HEK293 (cell line): Measurements from ENCODE around the gene RPL11.

ENCODE experiments used
- CTCF ChIA-PET: fragments of 350-600 bp; formaldehyde crosslinking; extraction: SDS; loops from one replicate; lab custom pipeline; 2021; ENCODE audit warnings: antibody characterized with exemption; lab: Yijun Ruan, JAX
- POLR2A ChIA-PET: fragments of 300-600 bp; formaldehyde crosslinking; extraction: SDS; loops from one replicate; lab custom pipeline; 2020; ENCODE audit warnings: antibody characterized with exemption, inconsistent platforms; lab: Yijun Ruan, JAX
- H3K27ac ChIP-seq: fragments of 200-500 bp; sonication (Bioruptor generic); 2 replicates; pipeline ENCODE4 v1.5.1; 2014; ENCODE audit warnings: low read depth, low read length, control low read depth, inconsistent platforms; ENCODE audit errors: extremely low read depth
- H3K36me3 ChIP-seq, 2 experiments: fragments of 200-500 bp in 1 of 2; sonication (Bioruptor generic) in 1 of 2; 1 replicate in 1 of 2; 2 replicates in 1 of 2; pipeline ENCODE4 v1.5.1; 2014 to 2017; ENCODE audit warnings: inconsistent platforms in 2 of 2, low read length in 2 of 2; ENCODE audit not compliant: control insufficient read depth in 2 of 2, insufficient read depth in 1 of 2
- H3K4me1 ChIP-seq: fragments of 200-500 bp; sonication (Bioruptor generic); 2 replicates; pipeline ENCODE4 v1.5.1; 2014; ENCODE audit warnings: mild to moderate bottlenecking, low read length, inconsistent platforms; ENCODE audit not compliant: control insufficient read depth, insufficient read depth
- H3K4me3 ChIP-seq: 2 replicates; pipeline ENCODE4 v1.5.1; 2011; ENCODE audit warnings: low read depth, mild to moderate bottlenecking, control low read depth, low read length, moderate library complexity
- H3K9me3 ChIP-seq: fragments of 200-500 bp; sonication (Bioruptor generic); 2 replicates; pipeline ENCODE4 v1.5.1; 2014; ENCODE audit warnings: low read depth, low read length, inconsistent platforms; ENCODE audit not compliant: control insufficient read depth, insufficient read depth
- ZEB2 ChIP-seq: fragments of 450-650 bp; formaldehyde crosslinking; IDR thresholded peaks from 2 replicates; pipeline ENCODE4 v1.5.1; 2016; ENCODE audit warnings: missing biosample characterization, missing genetic modification characterization
- ZFP37 ChIP-seq: fragments of 450-650 bp; formaldehyde crosslinking; IDR thresholded peaks from 2 replicates; pipeline ENCODE4 v1.5.1; 2016; ENCODE audit warnings: missing biosample characterization, missing genetic modification characterization
- ZFP69B ChIP-seq: fragments of 450-650 bp; formaldehyde crosslinking; IDR thresholded peaks from 2 replicates; pipeline ENCODE4 v1.5.1; 2016; ENCODE audit warnings: missing biosample characterization, missing genetic modification characterization
- ZNF202 ChIP-seq: fragments of 450-650 bp; formaldehyde crosslinking; IDR thresholded peaks from 2 replicates; pipeline ENCODE4 v1.5.1; 2016; ENCODE audit warnings: missing biosample characterization, missing genetic modification characterization, borderline replicate concordance
- ZNF501 ChIP-seq: fragments of 450-650 bp; formaldehyde crosslinking; IDR thresholded peaks from 2 replicates; pipeline ENCODE4 v1.5.1; 2016; ENCODE audit warnings: missing biosample characterization, missing genetic modification characterization
- ZNF548 ChIP-seq: fragments of 450-650 bp; formaldehyde crosslinking; IDR thresholded peaks from 2 replicates; pipeline ENCODE4 v1.5.1; 2016; ENCODE audit warnings: missing biosample characterization, missing genetic modification characterization
- ZNF549 ChIP-seq: fragments of 450-650 bp; IDR thresholded peaks from 2 replicates; pipeline ENCODE4 v1.5.1; 2018; ENCODE audit warnings: missing biosample characterization, missing genetic modification characterization, mild to moderate bottlenecking, inconsistent platforms, moderate library complexity
- ZNF600 ChIP-seq: fragments of 450-650 bp; formaldehyde crosslinking; IDR thresholded peaks from 2 replicates; pipeline ENCODE4 v1.5.1; 2016; ENCODE audit warnings: missing biosample characterization, missing genetic modification characterization
- ZNF776 ChIP-seq: fragments of 450-650 bp; formaldehyde crosslinking; IDR thresholded peaks from 2 replicates; pipeline ENCODE4 v1.5.0; 2017; ENCODE audit warnings: missing biosample characterization, missing genetic modification characterization, borderline replicate concordance
- ZSCAN23 ChIP-seq: fragments of 450-650 bp; formaldehyde crosslinking; IDR thresholded peaks from 2 replicates; pipeline ENCODE4 v1.5.1; 2016; ENCODE audit warnings: missing biosample characterization, missing genetic modification characterization
- TF ChIP-seq, protein P1 (sequence below): fragments of 450-650 bp; formaldehyde crosslinking; IDR thresholded peaks from 2 replicates; pipeline ENCODE4 v1.5.1; 2016; ENCODE audit warnings: missing biosample characterization, missing genetic modification characterization
- TF ChIP-seq, protein P2 (sequence below): fragments of 450-650 bp; formaldehyde crosslinking; IDR thresholded peaks from 2 replicates; pipeline ENCODE4 v1.5.1; 2016; ENCODE audit warnings: missing biosample characterization, missing genetic modification characterization
- TF ChIP-seq, protein P3 (sequence below): fragments of 450-650 bp; formaldehyde crosslinking; IDR thresholded peaks from 2 replicates; pipeline ENCODE4 v1.5.1; 2016; ENCODE audit warnings: missing biosample characterization, missing genetic modification characterization
- TF ChIP-seq, protein P4 (sequence below): fragments of 450-650 bp; formaldehyde crosslinking; IDR thresholded peaks from 2 replicates; pipeline ENCODE4 v1.5.1; 2016; ENCODE audit warnings: missing biosample characterization, missing genetic modification characterization
- TF ChIP-seq, protein P5 (sequence below): fragments of 450-650 bp; formaldehyde crosslinking; IDR thresholded peaks from 2 replicates; pipeline ENCODE4 v1.5.1; 2016; ENCODE audit warnings: missing biosample characterization, missing genetic modification characterization
- TF ChIP-seq, protein P6 (sequence below): fragments of 450-650 bp; formaldehyde crosslinking; IDR thresholded peaks from 2 replicates; pipeline ENCODE4 v1.5.1; 2016; ENCODE audit warnings: missing biosample characterization, missing genetic modification characterization
- TF ChIP-seq, protein P7 (sequence below): fragments of 450-650 bp; formaldehyde crosslinking; IDR thresholded peaks from 2 replicates; pipeline ENCODE4 v1.5.1; 2016; ENCODE audit warnings: missing biosample characterization, missing genetic modification characterization, low read depth

RPL11 gene

DNA sequence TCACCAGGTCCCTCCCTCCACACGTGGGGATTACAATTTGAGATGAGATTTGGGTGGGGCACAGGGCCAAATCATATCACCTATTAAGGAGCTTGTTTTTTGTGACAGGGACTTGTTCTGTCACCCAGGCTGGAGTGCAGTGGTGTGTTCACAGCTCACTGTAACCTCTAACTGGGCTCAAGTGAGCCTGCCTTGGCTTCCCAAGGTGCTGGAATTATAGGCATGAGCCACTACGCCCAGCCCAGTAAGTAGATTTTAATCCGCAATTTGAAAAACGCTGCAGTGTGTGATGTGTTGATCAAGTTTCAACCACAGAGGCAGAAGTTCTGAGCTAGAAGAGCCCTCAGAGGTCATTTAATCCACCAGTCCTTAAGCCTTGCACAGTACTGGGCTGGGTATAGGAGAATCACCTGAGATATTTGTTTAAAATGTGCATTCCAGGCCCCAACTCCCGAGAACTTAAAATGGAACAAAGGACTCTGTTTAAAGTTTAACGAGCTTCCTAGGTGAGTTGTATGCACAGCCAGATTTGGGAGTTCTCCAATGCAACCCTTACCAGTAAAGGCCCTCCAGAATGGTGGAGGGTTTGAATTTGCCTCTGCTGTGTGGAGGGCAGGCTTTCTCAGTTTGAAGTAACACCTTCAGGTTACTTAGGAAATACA is 13.4 kb downstream of the RPL11 start:
- Histone ChIP-seq H3K4me1 (no peaks in the 10 kb centered on the region), H3K9me3 (no peaks in the 10 kb centered on the region), H3K4me3 (no peak overlapping the region), H3K36me3 (peaks cover 31 to 73% of the 10 kb centered on the region in 2 experiments)
- CTCF ChIA-PET = interaction anchor here (0.5 to 0.6 kb wide), 3 partner anchors 25 to 209 kb away, joined by 3 to 6 read pairs (median 3); no protein-coding TSS in a partner anchor
- POLR2A ChIA-PET = interaction anchor here (0.6 kb wide), 1 partner anchor 361 kb away, joined by 3 read pairs; the partner anchor contains the start of gene HNRNPR
- TF ChIP-seq, protein P1, sequence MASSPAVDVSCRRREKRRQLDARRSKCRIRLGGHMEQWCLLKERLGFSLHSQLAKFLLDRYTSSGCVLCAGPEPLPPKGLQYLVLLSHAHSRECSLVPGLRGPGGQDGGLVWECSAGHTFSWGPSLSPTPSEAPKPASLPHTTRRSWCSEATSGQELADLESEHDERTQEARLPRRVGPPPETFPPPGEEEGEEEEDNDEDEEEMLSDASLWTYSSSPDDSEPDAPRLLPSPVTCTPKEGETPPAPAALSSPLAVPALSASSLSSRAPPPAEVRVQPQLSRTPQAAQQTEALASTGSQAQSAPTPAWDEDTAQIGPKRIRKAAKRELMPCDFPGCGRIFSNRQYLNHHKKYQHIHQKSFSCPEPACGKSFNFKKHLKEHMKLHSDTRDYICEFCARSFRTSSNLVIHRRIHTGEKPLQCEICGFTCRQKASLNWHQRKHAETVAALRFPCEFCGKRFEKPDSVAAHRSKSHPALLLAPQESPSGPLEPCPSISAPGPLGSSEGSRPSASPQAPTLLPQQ (tag by site-specific recombination) = no peak
- TF ChIP-seq ZFP69B = no peak
- peak; percentile 70 for TF ChIP-seq ZNF600 (tag by site-specific recombination)
- TF ChIP-seq, protein P2, sequence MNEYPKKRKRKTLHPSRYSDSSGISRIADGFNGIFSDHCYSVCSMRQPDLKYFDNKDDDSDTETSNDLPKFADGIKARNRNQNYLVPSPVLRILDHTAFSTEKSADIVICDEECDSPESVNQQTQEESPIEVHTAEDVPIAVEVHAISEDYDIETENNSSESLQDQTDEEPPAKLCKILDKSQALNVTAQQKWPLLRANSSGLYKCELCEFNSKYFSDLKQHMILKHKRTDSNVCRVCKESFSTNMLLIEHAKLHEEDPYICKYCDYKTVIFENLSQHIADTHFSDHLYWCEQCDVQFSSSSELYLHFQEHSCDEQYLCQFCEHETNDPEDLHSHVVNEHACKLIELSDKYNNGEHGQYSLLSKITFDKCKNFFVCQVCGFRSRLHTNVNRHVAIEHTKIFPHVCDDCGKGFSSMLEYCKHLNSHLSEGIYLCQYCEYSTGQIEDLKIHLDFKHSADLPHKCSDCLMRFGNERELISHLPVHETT (tag by site-specific recombination) = no peak
- TF ChIP-seq, protein P3, sequence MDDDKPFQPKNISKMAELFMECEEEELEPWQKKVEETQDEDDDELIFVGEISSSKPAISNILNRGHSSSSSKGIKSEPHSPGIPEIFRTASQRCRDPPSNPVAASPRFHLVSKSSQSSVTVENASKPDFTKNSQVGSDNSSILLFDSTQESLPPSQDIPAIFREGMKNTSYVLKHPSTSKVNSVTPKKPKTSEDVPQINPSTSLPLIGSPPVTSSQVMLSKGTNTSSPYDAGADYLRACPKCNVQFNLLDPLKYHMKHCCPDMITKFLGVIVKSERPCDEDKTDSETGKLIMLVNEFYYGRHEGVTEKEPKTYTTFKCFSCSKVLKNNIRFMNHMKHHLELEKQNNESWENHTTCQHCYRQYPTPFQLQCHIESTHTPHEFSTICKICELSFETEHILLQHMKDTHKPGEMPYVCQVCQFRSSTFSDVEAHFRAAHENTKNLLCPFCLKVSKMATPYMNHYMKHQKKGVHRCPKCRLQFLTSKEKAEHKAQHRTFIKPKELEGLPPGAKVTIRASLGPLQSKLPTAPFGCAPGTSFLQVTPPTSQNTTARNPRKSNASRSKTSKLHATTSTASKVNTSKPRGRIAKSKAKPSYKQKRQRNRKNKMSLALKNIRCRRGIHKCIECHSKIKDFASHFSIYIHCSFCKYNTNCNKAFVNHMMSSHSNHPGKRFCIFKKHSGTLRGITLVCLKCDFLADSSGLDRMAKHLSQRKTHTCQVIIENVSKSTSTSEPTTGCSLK (tag by site-specific recombination) = no peak
- TF ChIP-seq, all 188 proteins: peak for 1
- H3K27ac ChIP-seq = no peak overlapping the region

DNA sequence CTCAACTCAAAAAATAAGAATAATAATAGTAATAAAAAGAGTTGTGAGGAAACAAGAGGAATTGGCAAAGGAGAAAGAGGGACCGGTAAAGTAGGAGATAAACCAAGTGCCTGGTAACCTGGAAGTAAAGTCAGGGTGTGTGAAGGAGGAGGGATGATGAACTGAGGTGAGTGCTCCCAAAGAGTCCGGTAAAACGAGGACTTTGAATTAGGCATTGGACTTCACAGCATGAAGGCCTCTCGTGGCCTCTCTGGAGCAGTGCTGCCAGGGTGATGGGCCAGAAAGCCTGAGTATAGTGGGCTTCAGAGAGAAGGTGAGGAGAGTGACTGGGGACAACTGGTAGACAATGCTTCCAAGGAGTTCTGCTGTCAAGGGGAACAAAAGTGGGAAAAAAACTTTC is 17.6 kb downstream of the RPL11 start:
- peaks cover 2 to 47% of the 10 kb centered on the region in 2 experiments; a peak in 2 of 3 replicates for H3K36me3 ChIP-seq
- POLR2A ChIA-PET = no interaction called here
- no peak for TF ChIP-seq ZNF549
- TF ChIP-seq, protein P4, sequence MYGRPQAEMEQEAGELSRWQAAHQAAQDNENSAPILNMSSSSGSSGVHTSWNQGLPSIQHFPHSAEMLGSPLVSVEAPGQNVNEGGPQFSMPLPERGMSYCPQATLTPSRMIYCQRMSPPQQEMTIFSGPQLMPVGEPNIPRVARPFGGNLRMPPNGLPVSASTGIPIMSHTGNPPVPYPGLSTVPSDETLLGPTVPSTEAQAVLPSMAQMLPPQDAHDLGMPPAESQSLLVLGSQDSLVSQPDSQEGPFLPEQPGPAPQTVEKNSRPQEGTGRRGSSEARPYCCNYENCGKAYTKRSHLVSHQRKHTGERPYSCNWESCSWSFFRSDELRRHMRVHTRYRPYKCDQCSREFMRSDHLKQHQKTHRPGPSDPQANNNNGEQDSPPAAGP = no peak
- no peak for TF ChIP-seq ZNF776
- TF ChIP-seq ZFP37 = no peak
- TF ChIP-seq ZNF501 = no peak
- TF ChIP-seq, protein P5, sequence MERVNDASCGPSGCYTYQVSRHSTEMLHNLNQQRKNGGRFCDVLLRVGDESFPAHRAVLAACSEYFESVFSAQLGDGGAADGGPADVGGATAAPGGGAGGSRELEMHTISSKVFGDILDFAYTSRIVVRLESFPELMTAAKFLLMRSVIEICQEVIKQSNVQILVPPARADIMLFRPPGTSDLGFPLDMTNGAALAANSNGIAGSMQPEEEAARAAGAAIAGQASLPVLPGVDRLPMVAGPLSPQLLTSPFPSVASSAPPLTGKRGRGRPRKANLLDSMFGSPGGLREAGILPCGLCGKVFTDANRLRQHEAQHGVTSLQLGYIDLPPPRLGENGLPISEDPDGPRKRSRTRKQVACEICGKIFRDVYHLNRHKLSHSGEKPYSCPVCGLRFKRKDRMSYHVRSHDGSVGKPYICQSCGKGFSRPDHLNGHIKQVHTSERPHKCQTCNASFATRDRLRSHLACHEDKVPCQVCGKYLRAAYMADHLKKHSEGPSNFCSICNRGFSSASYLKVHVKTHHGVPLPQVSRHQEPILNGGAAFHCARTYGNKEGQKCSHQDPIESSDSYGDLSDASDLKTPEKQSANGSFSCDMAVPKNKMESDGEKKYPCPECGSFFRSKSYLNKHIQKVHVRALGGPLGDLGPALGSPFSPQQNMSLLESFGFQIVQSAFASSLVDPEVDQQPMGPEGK (tag by site-specific recombination) = no peak
- no peak for TF ChIP-seq ZEB2 (tag by site-specific recombination)
- no peak for TF ChIP-seq ZSCAN23 (tag by site-specific recombination)
- TF ChIP-seq, protein P6, sequence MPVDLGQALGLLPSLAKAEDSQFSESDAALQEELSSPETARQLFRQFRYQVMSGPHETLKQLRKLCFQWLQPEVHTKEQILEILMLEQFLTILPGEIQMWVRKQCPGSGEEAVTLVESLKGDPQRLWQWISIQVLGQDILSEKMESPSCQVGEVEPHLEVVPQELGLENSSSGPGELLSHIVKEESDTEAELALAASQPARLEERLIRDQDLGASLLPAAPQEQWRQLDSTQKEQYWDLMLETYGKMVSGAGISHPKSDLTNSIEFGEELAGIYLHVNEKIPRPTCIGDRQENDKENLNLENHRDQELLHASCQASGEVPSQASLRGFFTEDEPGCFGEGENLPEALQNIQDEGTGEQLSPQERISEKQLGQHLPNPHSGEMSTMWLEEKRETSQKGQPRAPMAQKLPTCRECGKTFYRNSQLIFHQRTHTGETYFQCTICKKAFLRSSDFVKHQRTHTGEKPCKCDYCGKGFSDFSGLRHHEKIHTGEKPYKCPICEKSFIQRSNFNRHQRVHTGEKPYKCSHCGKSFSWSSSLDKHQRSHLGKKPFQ (tag by site-specific recombination) = no peak
- TF ChIP-seq, protein P7, sequence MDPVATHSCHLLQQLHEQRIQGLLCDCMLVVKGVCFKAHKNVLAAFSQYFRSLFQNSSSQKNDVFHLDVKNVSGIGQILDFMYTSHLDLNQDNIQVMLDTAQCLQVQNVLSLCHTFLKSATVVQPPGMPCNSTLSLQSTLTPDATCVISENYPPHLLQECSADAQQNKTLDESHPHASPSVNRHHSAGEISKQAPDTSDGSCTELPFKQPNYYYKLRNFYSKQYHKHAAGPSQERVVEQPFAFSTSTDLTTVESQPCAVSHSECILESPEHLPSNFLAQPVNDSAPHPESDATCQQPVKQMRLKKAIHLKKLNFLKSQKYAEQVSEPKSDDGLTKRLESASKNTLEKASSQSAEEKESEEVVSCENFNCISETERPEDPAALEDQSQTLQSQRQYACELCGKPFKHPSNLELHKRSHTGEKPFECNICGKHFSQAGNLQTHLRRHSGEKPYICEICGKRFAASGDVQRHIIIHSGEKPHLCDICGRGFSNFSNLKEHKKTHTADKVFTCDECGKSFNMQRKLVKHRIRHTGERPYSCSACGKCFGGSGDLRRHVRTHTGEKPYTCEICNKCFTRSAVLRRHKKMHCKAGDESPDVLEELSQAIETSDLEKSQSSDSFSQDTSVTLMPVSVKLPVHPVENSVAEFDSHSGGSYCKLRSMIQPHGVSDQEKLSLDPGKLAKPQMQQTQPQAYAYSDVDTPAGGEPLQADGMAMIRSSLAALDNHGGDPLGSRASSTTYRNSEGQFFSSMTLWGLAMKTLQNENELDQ (tag by site-specific recombination) = no peak
- no peak for TF ChIP-seq ZNF600 (tag by site-specific recombination)
- TF ChIP-seq ZNF202 (tag by site-specific recombination) = no peak
- no peak for TF ChIP-seq ZNF548 (tag by site-specific recombination)
- CTCF ChIA-PET = interaction anchor here (1.3 kb wide), 1 partner anchor 9 kb away, joined by 5 read pairs; no protein-coding TSS in a partner anchor
- H3K4me3 ChIP-seq = no peak overlapping the region
- H3K9me3 ChIP-seq = no peaks in the 10 kb centered on the region
- H3K4me1 ChIP-seq = no peaks in the 10 kb centered on the region
- H3K27ac ChIP-seq = no peak overlapping the region
